Endothelial cell of umbilical vein (primary cell): ENCODE results near the gene FOXP1. TPM values are rescaled to one million over a fixed set of nuclear protein-coding genes. Genes with fewer than 3 reads are reported as not detected.
A peak's percentile ranks its signal among the peaks of the same experiment; 100 is the strongest.

Source experiments
- BruUV-seq: library from RNA; stranded (reverse); fragments of 400-500 nt; replicated peaks from 2 replicates; lab custom pipeline; 2021; lab: Mats Ljungman, UMichigan
- CTCF ChIA-PET: fragments of 300-600, 350-600 bp; sonication (Branson Sonifier 250); formaldehyde crosslinking; loops from one replicate; lab custom pipeline; 2021; ENCODE audit warnings: antibody characterized with exemption, inconsistent platforms; lab: Charles Lee
- POLR2A ChIA-PET: fragments of 300-600, 350-600 bp; sonication (Branson Sonifier 250); formaldehyde crosslinking; loops from one replicate; lab custom pipeline; 2021; ENCODE audit warnings: antibody characterized with exemption, inconsistent platforms; lab: Charles Lee
- DNase-seq: peaks from one replicate; pipeline ENCODE4 v3.0.0-alpha.2; 2011; ENCODE audit warnings: low read depth, low spot score
- FAIRE-seq: peaks from 2 replicates; lab custom pipeline; 2011; peaks lifted over from hg19 to GRCh38; lab: Jason Lieb, UNC
- H2AFZ ChIP-seq: 2 replicates; pipeline ENCODE4 v1.6.0; 2012; ENCODE audit warnings: low read depth, low read length, control low read depth, inconsistent platforms
- H3K27ac ChIP-seq: 2 replicates; pipeline ENCODE4 v1.5.1; 2011; ENCODE audit warnings: low read depth, mild to moderate bottlenecking, control low read depth, low read length, moderate library complexity; ENCODE audit not compliant: insufficient read depth
- H3K27me3 ChIP-seq, 2 experiments: 2 replicates each; pipeline versions ENCODE4 v1.6.0 to v1.6.1; 2011; ENCODE audit warnings: low read length in 2 of 2, mixed read lengths in 1 of 2; ENCODE audit not compliant: control insufficient read depth in 2 of 2, insufficient read depth in 2 of 2
- H3K36me3 ChIP-seq, 2 experiments: 2 replicates in 1 of 2; 3 replicates in 1 of 2; pipeline ENCODE4 v1.5.1; 2011; ENCODE audit warnings: low read length in 2 of 2, mild to moderate bottlenecking in 1 of 2, moderate library complexity in 1 of 2; ENCODE audit not compliant: control insufficient read depth in 2 of 2, insufficient read depth in 2 of 2; ENCODE audit errors: extremely low read depth in 1 of 2
- H3K4me1 ChIP-seq: 3 replicates; pipeline ENCODE4 v1.5.1; 2011; ENCODE audit warnings: mild to moderate bottlenecking, low read length; ENCODE audit not compliant: control insufficient read depth, insufficient read depth; ENCODE audit errors: extremely low read depth
- H3K4me2 ChIP-seq: 2 replicates; pipeline ENCODE4 v1.6.1; 2011; ENCODE audit warnings: low read length, control low read depth, mixed read lengths; ENCODE audit not compliant: insufficient read depth
- H3K4me3 ChIP-seq, 3 experiments: fragments of 200-600 bp in 1 of 3; sonication (generic), shearing (Covaris generic) in 1 of 3; replicated peaks in 1 of 3; 2 replicates each; pipeline ENCODE4 v1.5.1; 2011 to 2016; ENCODE audit warnings: control low read depth in 3 of 3, low read length in 3 of 3, mild to moderate bottlenecking in 2 of 3, inconsistent platforms in 1 of 3, low read depth in 1 of 3, moderate library complexity in 1 of 3; ENCODE audit not compliant: insufficient read depth in 1 of 3
- H3K79me2 ChIP-seq: 2 replicates; pipeline ENCODE4 v1.6.0; 2012; ENCODE audit warnings: low read length, inconsistent platforms; ENCODE audit not compliant: control insufficient read depth, insufficient read depth
- H3K9ac ChIP-seq: replicated peaks from 2 replicates; pipeline ENCODE3; 2011; ENCODE audit warnings: low read length, control low read depth; ENCODE audit not compliant: insufficient read depth; ENCODE audit errors: extremely low read depth
- H3K9me1 ChIP-seq: replicated peaks from 3 replicates; pipeline ENCODE4 v1.6.0; 2011; ENCODE audit warnings: mild to moderate bottlenecking, low read length; ENCODE audit not compliant: control insufficient read depth, insufficient read depth; ENCODE audit errors: extremely low read depth
- H3K9me3 ChIP-seq: replicated peaks from 2 replicates; pipeline ENCODE4 v1.5.1; 2012; ENCODE audit warnings: low read length, inconsistent platforms; ENCODE audit not compliant: control insufficient read depth, insufficient read depth
- H4K20me1 ChIP-seq: replicated peaks from 2 replicates; pipeline ENCODE3; 2011; ENCODE audit warnings: mild to moderate bottlenecking, low read length; ENCODE audit not compliant: control insufficient read depth, insufficient read depth; ENCODE audit errors: extremely low read depth
- CTCF ChIP-seq, 2 donors: IDR thresholded peaks; 1 replicate in 1 of 2; 2 replicates in 1 of 2; pipeline ENCODE4 v1.5.1; 2011; ENCODE audit warnings: low read length in 2 of 2, mild to moderate bottlenecking in 2 of 2, moderate library complexity in 2 of 2, control low read depth in 1 of 2, inconsistent platforms in 1 of 2, low read depth in 1 of 2; ENCODE audit not compliant: insufficient read depth in 1 of 2; ENCODE audit errors: extremely low read depth in 1 of 2
- EZH2 ChIP-seq: IDR thresholded peaks from 2 replicates; pipeline ENCODE4 v1.6.1; 2012; ENCODE audit warnings: borderline replicate concordance, low read depth, mild to moderate bottlenecking, moderate library complexity, low read length, inconsistent platforms; ENCODE audit not compliant: severe bottlenecking
- FOS ChIP-seq: IDR thresholded peaks from 2 replicates; pipeline ENCODE4 v1.6.1; 2011; ENCODE audit warnings: mild to moderate bottlenecking, low read length, moderate library complexity, borderline replicate concordance; ENCODE audit not compliant: insufficient read depth
- GATA2 ChIP-seq: IDR thresholded peaks from 2 replicates; pipeline ENCODE4 v1.7.0; 2011; ENCODE audit warnings: low read depth, mild to moderate bottlenecking, moderate library complexity, mixed read lengths, low read length; ENCODE audit not compliant: insufficient read length, insufficient read depth
- JUN ChIP-seq: IDR thresholded peaks from 2 replicates; pipeline ENCODE4 v1.6.1; 2011; ENCODE audit warnings: borderline replicate concordance, low read depth; ENCODE audit not compliant: insufficient read length, insufficient read depth
- MAX ChIP-seq: IDR thresholded peaks from 2 replicates; pipeline ENCODE4 v1.6.1; 2011; ENCODE audit not compliant: insufficient read depth, insufficient read length
- MYC ChIP-seq: IDR thresholded peaks from one replicate; pipeline ENCODE4 v1.6.1; 2011; ENCODE audit warnings: mild to moderate bottlenecking, low read depth, low read length
- POLR2A ChIP-seq: IDR thresholded peaks from 2 replicates; pipeline ENCODE4 v1.6.1; 2012; ENCODE audit warnings: low read depth, mild to moderate bottlenecking, control low read depth, low read length
- POLR2AphosphoS5 ChIP-seq: IDR thresholded peaks from 2 replicates; pipeline ENCODE4 v1.6.1; 2012; ENCODE audit warnings: low read depth, mild to moderate bottlenecking, control low read depth, low read length, moderate library complexity; ENCODE audit not compliant: insufficient read depth
- dilution Hi-C: fragments of 300-500 bp; cut with MboI; formaldehyde crosslinking; loops from one replicate; pipeline ENCODE4 v1.15.0; 2019; ENCODE audit warnings: low sequenced_read_pairs; ENCODE audit not compliant: extremely low pct_ligation_motif_present
- intact Hi-C: fragments of 100-400 bp; cut with micrococcal nuclease; formaldehyde crosslinking; loops from one replicate; pipeline ENCODE4 v1.10.0; 2022
- polyA plus RNA-seq, 4 experiments: library from polyadenylated mRNA; depleted of rRNA in 3 of 4; stranded (reverse) in 3 of 4; unstranded in 1 of 4; fragments of >200 nt; gene quantifications; 2 replicates each; pipeline versions ENCODE4 v1.2.1 to v1.2.3, GENCODE V29; 2011 to 2012; ENCODE audit warnings: missing spikeins in 1 of 4
- total RNA-seq: library from RNA; stranded (reverse); gene quantifications from 2 replicates; pipeline ENCODE4 v1.2.3, GENCODE V29; 2021

Gene FOXP1
- total and polyA plus RNA-seq, 2 donors (not counting 3 experiments of a cell fraction or from before 2014, with no cell fraction given): 41.0 to 107 TPM

- no peak for TF ChIP-seq POLR2AphosphoS5
- TF ChIP-seq EZH2: no peak
- no peak for TF ChIP-seq MAX
- TF ChIP-seq CTCF (IDR thresholded peaks at IDR 0.05; ENCODE audit: extremely low read depth in 1 of 2, insufficient read depth in 1 of 2, low read depth in 1 of 2, low read length in 2 of 2): no peak
- TF ChIP-seq GATA2: no peak
- no peak for TF ChIP-seq FOS
- no peak for TF ChIP-seq POLR2A
- TF ChIP-seq MYC: no peak
- no peak for TF ChIP-seq JUN
- DNase-seq (no peak), FAIRE-seq (peak; percentile 52)
- Histone ChIP-seq H3K9me3 (no peaks in the 10 kb centered on the region), H3K27ac (no peak overlapping the region), H3K9ac (no peak overlapping the region), H3K27me3 (no peaks in the 10 kb centered on the region), H3K4me3 (no peak overlapping the region), H4K20me1 (no peaks in the 10 kb centered on the region), H3K4me2 (no peak overlapping the region), H3K9me1 (no peaks in the 10 kb centered on the region), H3K36me3 (no peaks in the 10 kb centered on the region), H2AFZ (no peak overlapping the region), H3K79me2 (no peaks in the 10 kb centered on the region), H3K4me1 (peaks cover 20% of the 10 kb centered on the region)
- CTCF ChIA-PET: interaction anchor here (1.5 to 1.9 kb wide), 4 partner anchors 17 to 893 kb away, joined by 3 to 5 read pairs (median 5); no protein-coding TSS in a partner anchor
- dilution Hi-C loops: no loop called here
- BruUV-seq: no TSS peak
- intact Hi-C loops: no loop called here
- POLR2A ChIA-PET: no interaction called here
Measured at GRCh38 chr3:71443332-71443731, 140.2 kb downstream of the FOXP1 start.
